Astrocyte of the hippocampus (primary cell): ENCODE results near the gene DCAF10.
"Not testable (repeated sequence)": the region's sequence is repeated elsewhere in the genome, so short reads cannot be mapped to it uniquely, and the experiment has no call there.

Experiments
- DNase-seq: peaks from one replicate; pipeline ENCODE4 v3.0.0; 2011; ENCODE audit warnings: low read depth, low spot score

DCAF10 gene

GRCh38 chr9:37800631-37801286 lies at the start of gene DCAF10:
TSS of gene DCAF10 (plus strand) at chr9:37800797. CDS start at chr9:37800867, 70 bp downstream.
- peak; percentile 95 for DNase-seq

- no peak for DNase-seq
These were observed 49.4 kb upstream of the DCAF10 start for GRCh38 chr9:37751186-37751585.

- not testable (repeated sequence) for DNase-seq
These were observed 48.9 kb upstream of the DCAF10 start for GRCh38 chr9:37751704-37752103.

- not testable (repeated sequence) for DNase-seq
These were observed 48.5 kb upstream of the DCAF10 start for GRCh38 chr9:37752112-37752511.

GRCh38 chr9:37752642-37753488 lies 47.7 kb upstream of the DCAF10 start:
- DNase-seq, result no peak

- DNase-seq, result peak; percentile 86
These were observed 47.0 kb upstream of the DCAF10 start, which contains the start of gene TRMT10B for GRCh38 chr9:37753489-37754190. TSS of gene TRMT10B (plus strand) at chr9:37753805. CDS start at chr9:37761932, 8,127 bp downstream.

GRCh38 chr9:37758747-37759146 lies 41.9 kb upstream of the DCAF10 start:
- DNase-seq, result no peak

- DNase-seq, result peak; percentile 37
These were observed 40.0 kb upstream of the DCAF10 start for GRCh38 chr9:37760416-37761161.

GRCh38 chr9:37761511-37761910 lies 39.1 kb upstream of the DCAF10 start:
- DNase-seq, result peak; percentile 67

GRCh38 chr9:37765263-37765662 lies 35.3 kb upstream of the DCAF10 start:
- not testable (repeated sequence) for DNase-seq

GRCh38 chr9:37769306-37769705 lies 31.3 kb upstream of the DCAF10 start:
- no peak for DNase-seq

GRCh38 chr9:37769995-37770394 lies 30.6 kb upstream of the DCAF10 start:
- DNase-seq, result no peak

GRCh38 chr9:37775216-37775919 lies 25.2 kb upstream of the DCAF10 start:
- DNase-seq, result no peak

- peak; percentile 18 for DNase-seq
These were observed 24.3 kb upstream of the DCAF10 start for GRCh38 chr9:37776328-37776727.

- no peak for DNase-seq
These were observed 22.1 kb upstream of the DCAF10 start for GRCh38 chr9:37778534-37778933.

GRCh38 chr9:37784291-37784615 lies 16.3 kb upstream of the DCAF10 start:
- no peak for DNase-seq

- peak; percentile 95 for DNase-seq
These were observed 15.7 kb upstream of the DCAF10 start, which contains the start of gene EXOSC3 for GRCh38 chr9:37784616-37785483. TSS of gene EXOSC3 (minus strand) at chr9:37785064. CDS start at chr9:37785044, 20 bp downstream.

- no peak for DNase-seq
These were observed 13.5 kb upstream of the DCAF10 start for GRCh38 chr9:37787059-37787458.

- DNase-seq, result no peak
These were observed 12.3 kb upstream of the DCAF10 start for GRCh38 chr9:37788332-37788731.

- no peak for DNase-seq
These were observed 10.5 kb upstream of the DCAF10 start for GRCh38 chr9:37790096-37790495.
